Mesothelial cell of epicardium (in vitro differentiated cells): ENCODE measurements around the gene TMA7B. TPM values are rescaled to one million over a fixed set of nuclear protein-coding genes. Genes with fewer than 3 reads are reported as not detected.
"Not testable (repeated sequence)": the region's sequence is repeated elsewhere in the genome, so short reads cannot be mapped to it uniquely, and the experiment has no call there.

Source experiments
- DNase-seq, 2 experiments: peaks; one replicate each; pipeline ENCODE4 v3.0.0; 2021; ENCODE audit warnings: low spot score in 2 of 2; ENCODE audit not compliant: unreplicated experiment in 2 of 2
- H3K27ac Mint-ChIP-seq: 2 replicates; pipeline ENCODE4 v1.8.0; 2021; ENCODE audit warnings: mixed read lengths
- H3K27me3 Mint-ChIP-seq: 2 replicates; pipeline ENCODE4 v1.8.0; 2021; ENCODE audit warnings: low read depth, mixed read lengths
- H3K36me3 Mint-ChIP-seq: 2 replicates; pipeline ENCODE4 v1.8.0; 2021; ENCODE audit warnings: mixed read lengths
- H3K4me1 Mint-ChIP-seq: 2 replicates; pipeline ENCODE4 v1.8.0; 2021; ENCODE audit warnings: mixed read lengths
- H3K4me3 Mint-ChIP-seq: 2 replicates; pipeline ENCODE4 v1.8.0; 2021; ENCODE audit warnings: mild to moderate bottlenecking, moderate library complexity, mixed read lengths
- H3K9me3 Mint-ChIP-seq: 2 replicates; pipeline ENCODE4 v1.8.0; 2021; ENCODE audit warnings: mixed read lengths
- total RNA-seq: library from RNA; stranded (reverse); gene quantifications from 3 replicates; pipeline ENCODE4 v1.2.1, GENCODE V29; 2021
- TF ChIP-seq, protein P1 (sequence below): fragments of 200-600 bp; sonication (generic); IDR thresholded peaks from one replicate; pipeline ENCODE4 v1.5.0; 2021; ENCODE audit warnings: antibody characterized with exemption; ENCODE audit not compliant: unreplicated experiment

The TMA7B gene
- total RNA-seq, 1 donor from 2014 or later = not detected

- Mint-ChIP-seq H3K4me1 (peaks cover 7% of the 10 kb centered on the region), H3K27me3 (peaks cover 68% of the 10 kb centered on the region), H3K27ac (no peak overlapping the region), H3K9me3 (no peaks in the 10 kb centered on the region), H3K4me3 (no peak overlapping the region), H3K36me3 (no peaks in the 10 kb centered on the region)
- DNase-seq = no peak
- TF ChIP-seq, protein P1, sequence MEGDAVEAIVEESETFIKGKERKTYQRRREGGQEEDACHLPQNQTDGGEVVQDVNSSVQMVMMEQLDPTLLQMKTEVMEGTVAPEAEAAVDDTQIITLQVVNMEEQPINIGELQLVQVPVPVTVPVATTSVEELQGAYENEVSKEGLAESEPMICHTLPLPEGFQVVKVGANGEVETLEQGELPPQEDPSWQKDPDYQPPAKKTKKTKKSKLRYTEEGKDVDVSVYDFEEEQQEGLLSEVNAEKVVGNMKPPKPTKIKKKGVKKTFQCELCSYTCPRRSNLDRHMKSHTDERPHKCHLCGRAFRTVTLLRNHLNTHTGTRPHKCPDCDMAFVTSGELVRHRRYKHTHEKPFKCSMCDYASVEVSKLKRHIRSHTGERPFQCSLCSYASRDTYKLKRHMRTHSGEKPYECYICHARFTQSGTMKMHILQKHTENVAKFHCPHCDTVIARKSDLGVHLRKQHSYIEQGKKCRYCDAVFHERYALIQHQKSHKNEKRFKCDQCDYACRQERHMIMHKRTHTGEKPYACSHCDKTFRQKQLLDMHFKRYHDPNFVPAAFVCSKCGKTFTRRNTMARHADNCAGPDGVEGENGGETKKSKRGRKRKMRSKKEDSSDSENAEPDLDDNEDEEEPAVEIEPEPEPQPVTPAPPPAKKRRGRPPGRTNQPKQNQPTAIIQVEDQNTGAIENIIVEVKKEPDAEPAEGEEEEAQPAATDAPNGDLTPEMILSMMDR = no peak
These were observed 30.5 kb downstream of the TMA7B start for GRCh38 chr22:39990686-39991085.

DNA sequence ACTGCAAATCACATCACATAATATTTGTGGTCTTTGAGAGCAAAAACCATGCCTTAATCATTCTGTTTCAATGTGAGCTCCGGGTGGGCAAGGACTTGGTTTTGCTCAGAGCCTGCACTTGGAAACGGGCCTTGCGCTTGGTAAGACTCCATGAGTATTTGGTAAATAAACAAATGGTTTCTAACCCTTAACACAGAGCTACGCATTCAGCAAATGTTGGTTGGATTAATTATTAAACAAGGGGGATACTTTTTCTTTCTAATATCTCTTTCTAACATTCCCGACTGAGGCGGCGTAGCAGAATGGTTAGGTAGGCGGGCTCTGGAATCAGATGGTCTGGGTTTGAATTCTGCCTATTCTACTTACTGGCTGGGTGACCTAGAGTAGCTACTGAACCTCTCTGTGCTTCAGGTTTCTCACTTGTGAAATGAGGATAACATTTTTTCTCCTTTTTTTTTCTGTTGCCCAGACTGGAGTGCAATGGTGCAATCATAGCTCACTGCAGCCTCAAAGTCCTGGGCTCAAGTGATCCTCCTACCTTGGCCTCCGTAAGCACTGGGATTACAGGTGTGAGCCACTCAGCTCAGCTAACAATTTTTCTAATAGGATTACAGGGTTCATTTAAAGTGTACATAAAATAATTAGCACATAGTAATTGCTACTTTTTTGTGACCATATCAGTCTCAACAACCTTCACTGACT, 31.1 kb downstream of the TMA7B start:
- TF ChIP-seq, protein P1 = no peak
- no peaks in the 10 kb centered on the region for H3K36me3 Mint-ChIP-seq
- no peak overlapping the region for H3K27ac Mint-ChIP-seq
- H3K4me3 Mint-ChIP-seq = no peak overlapping the region
- peaks cover 69% of the 10 kb centered on the region for H3K27me3 Mint-ChIP-seq
- no peak for DNase-seq
- no peaks in the 10 kb centered on the region for H3K9me3 Mint-ChIP-seq
- peaks cover 11% of the 10 kb centered on the region for H3K4me1 Mint-ChIP-seq

GRCh38 chr22:39992088-39992826, 32.1 kb downstream of the TMA7B start:
- H3K4me3 Mint-ChIP-seq = no peak overlapping the region
- DNase-seq = no peak
- H3K9me3 Mint-ChIP-seq = no peaks in the 10 kb centered on the region
- TF ChIP-seq, protein P1 = no peak
- H3K27ac Mint-ChIP-seq = no peak overlapping the region
- no peaks in the 10 kb centered on the region for H3K36me3 Mint-ChIP-seq
- peaks cover 69% of the 10 kb centered on the region for H3K27me3 Mint-ChIP-seq
- H3K4me1 Mint-ChIP-seq = peaks cover 20% of the 10 kb centered on the region

- not testable (repeated sequence) for H3K36me3 Mint-ChIP-seq, H3K27ac Mint-ChIP-seq, DNase-seq, H3K9me3 Mint-ChIP-seq, H3K4me3 Mint-ChIP-seq
- H3K27me3 Mint-ChIP-seq = peaks cover 69% of the 10 kb centered on the region
- H3K4me1 Mint-ChIP-seq = peaks cover 26% of the 10 kb centered on the region
These were observed 32.7 kb downstream of the TMA7B start for GRCh38 chr22:39992894-39993293.

GRCh38 chr22:39994041-39994565, 33.9 kb downstream of the TMA7B start:
- DNase-seq = no peak
- peaks cover 38% of the 10 kb centered on the region for H3K4me1 Mint-ChIP-seq
- H3K27ac Mint-ChIP-seq = no peak overlapping the region
- no peaks in the 10 kb centered on the region for H3K36me3 Mint-ChIP-seq
- peak overlapping the region; percentile 35 for H3K4me3 Mint-ChIP-seq
- H3K9me3 Mint-ChIP-seq = no peaks in the 10 kb centered on the region
- peaks cover 59% of the 10 kb centered on the region for H3K27me3 Mint-ChIP-seq
- TF ChIP-seq, protein P1 = no peak
